Stomach (tissue), 4 donors: ENCODE results near the gene GRHL3.

Experiments used
- CTCF ChIP-seq, 7 experiments: fragments of 450-650 bp in 4 of 7; fragments of 200-600 bp in 3 of 7; sonication (generic) in 3 of 7; IDR thresholded peaks; one replicate each; pipeline ENCODE4 v1.5.1; 2016 to 2019; ENCODE audit warnings: antibody characterized with exemption in 7 of 7, control low read depth in 2 of 7, mild to moderate bottlenecking in 1 of 7
- EP300 ChIP-seq: sonication (generic); formaldehyde crosslinking; IDR thresholded peaks from one replicate; pipeline ENCODE4 v1.6.1; 2017; ENCODE audit warnings: antibody characterized with exemption
- POLR2A ChIP-seq, 4 donors: fragments of 450-650 bp; IDR thresholded peaks; one replicate each; pipeline ENCODE4 v1.6.1; 2016; ENCODE audit warnings: antibody characterized with exemption in 4 of 4, control low read depth in 2 of 4, mild to moderate bottlenecking in 1 of 4, moderate library complexity in 1 of 4

- TF ChIP-seq CTCF (IDR thresholded peaks at IDR 0.05), result no peak
- no peak for TF ChIP-seq EP300
- TF ChIP-seq POLR2A (IDR thresholded peaks at IDR 0.05), result no peak
Measured at GRCh38 chr1:24389231-24389678, 70.1 kb downstream of the GRHL3 start.
